HEK293 (cell line): ENCODE measurements around the gene HSPB6.

ENCODE experiments used
- AEBP2 ChIP-seq: fragments of 450-650 bp; formaldehyde crosslinking; IDR thresholded peaks from 2 replicates; pipeline ENCODE4 v1.5.1; 2016; ENCODE audit warnings: missing biosample characterization, missing genetic modification characterization, borderline replicate concordance
- ATF2 ChIP-seq: fragments of 450-650 bp; formaldehyde crosslinking; IDR thresholded peaks from 2 replicates; pipeline ENCODE4 v1.5.1; 2016; ENCODE audit warnings: missing biosample characterization, missing genetic modification characterization, low read depth
- BCL11B ChIP-seq: fragments of 450-650 bp; formaldehyde crosslinking; IDR thresholded peaks from 2 replicates; pipeline ENCODE4 v1.5.1; 2016; ENCODE audit warnings: low read depth, missing biosample characterization, missing genetic modification characterization
- CTCF ChIP-seq: fragments of 450-650 bp; formaldehyde crosslinking; IDR thresholded peaks from 2 replicates; pipeline ENCODE4 v1.5.1; 2016; ENCODE audit warnings: missing biosample characterization, missing genetic modification characterization
- FEZF1 ChIP-seq: fragments of 450-650 bp; formaldehyde crosslinking; IDR thresholded peaks from 2 replicates; pipeline ENCODE4 v1.5.1; 2016; ENCODE audit warnings: missing biosample characterization, missing genetic modification characterization
- GFI1B ChIP-seq: fragments of 450-650 bp; formaldehyde crosslinking; IDR thresholded peaks from 2 replicates; pipeline ENCODE4 v1.5.1; 2016; ENCODE audit warnings: missing biosample characterization, missing genetic modification characterization
- IKZF3 ChIP-seq: fragments of 450-650 bp; IDR thresholded peaks from 2 replicates; pipeline ENCODE4 v1.5.0; 2018; ENCODE audit warnings: missing biosample characterization, mild to moderate bottlenecking, missing genetic modification characterization, moderate library complexity
- INSM2 ChIP-seq: fragments of 450-650 bp; formaldehyde crosslinking; IDR thresholded peaks from 2 replicates; pipeline ENCODE4 v1.5.1; 2016; ENCODE audit warnings: missing biosample characterization, missing genetic modification characterization
- KLF7 ChIP-seq: fragments of 450-650 bp; formaldehyde crosslinking; IDR thresholded peaks from 2 replicates; pipeline ENCODE4 v1.5.1; 2016; ENCODE audit warnings: missing biosample characterization, missing genetic modification characterization, borderline replicate concordance
- KLF8 ChIP-seq: fragments of 450-650 bp; formaldehyde crosslinking; IDR thresholded peaks from 2 replicates; pipeline ENCODE4 v1.5.1; 2016; ENCODE audit warnings: missing biosample characterization, missing genetic modification characterization
- OSR2 ChIP-seq: fragments of 450-650 bp; formaldehyde crosslinking; IDR thresholded peaks from 2 replicates; pipeline ENCODE4 v1.5.1; 2016; ENCODE audit warnings: missing biosample characterization, missing genetic modification characterization
- OVOL3 ChIP-seq: fragments of 450-650 bp; formaldehyde crosslinking; IDR thresholded peaks from 2 replicates; pipeline ENCODE4 v1.5.1; 2016; ENCODE audit warnings: missing biosample characterization, missing genetic modification characterization
- SP2 ChIP-seq: fragments of 450-650 bp; formaldehyde crosslinking; IDR thresholded peaks from 2 replicates; pipeline ENCODE4 v1.5.1; 2016; ENCODE audit warnings: missing biosample characterization, missing genetic modification characterization
- SP3 ChIP-seq: fragments of 450-650 bp; formaldehyde crosslinking; IDR thresholded peaks from 2 replicates; pipeline ENCODE4 v1.5.1; 2016; ENCODE audit warnings: missing biosample characterization, missing genetic modification characterization
- ZBTB6 ChIP-seq: fragments of 450-650 bp; formaldehyde crosslinking; IDR thresholded peaks from 2 replicates; pipeline ENCODE4 v1.5.1; 2017; ENCODE audit warnings: missing biosample characterization, missing genetic modification characterization
- ZNF133 ChIP-seq: fragments of 450-650 bp; formaldehyde crosslinking; IDR thresholded peaks from 2 replicates; pipeline ENCODE4 v1.5.1; 2016; ENCODE audit warnings: missing biosample characterization, missing genetic modification characterization
- ZNF239 ChIP-seq: fragments of 450-650 bp; formaldehyde crosslinking; IDR thresholded peaks from 2 replicates; pipeline ENCODE4 v1.5.1; 2016; ENCODE audit warnings: missing biosample characterization, missing genetic modification characterization
- ZNF394 ChIP-seq: fragments of 450-650 bp; formaldehyde crosslinking; IDR thresholded peaks from 2 replicates; pipeline ENCODE4 v1.5.1; 2016; ENCODE audit warnings: missing biosample characterization, missing genetic modification characterization, mild to moderate bottlenecking, moderate library complexity, borderline replicate concordance
- ZNF560 ChIP-seq: fragments of 450-650 bp; formaldehyde crosslinking; IDR thresholded peaks from 2 replicates; pipeline ENCODE4 v1.5.1; 2017; ENCODE audit warnings: missing biosample characterization, missing genetic modification characterization, borderline replicate concordance
- ZNF571 ChIP-seq: fragments of 450-650 bp; formaldehyde crosslinking; IDR thresholded peaks from 2 replicates; pipeline ENCODE4 v1.5.0; 2017; ENCODE audit warnings: missing biosample characterization, missing genetic modification characterization
- ZNF610 ChIP-seq: fragments of 450-650 bp; formaldehyde crosslinking; IDR thresholded peaks from 2 replicates; pipeline ENCODE4 v1.5.1; 2016; ENCODE audit warnings: missing biosample characterization, missing genetic modification characterization, borderline replicate concordance
- ZNF645 ChIP-seq: fragments of 450-650 bp; formaldehyde crosslinking; IDR thresholded peaks from 2 replicates; pipeline ENCODE4; 2016; ENCODE audit warnings: missing biosample characterization, missing genetic modification characterization
- ZNF658 ChIP-seq: fragments of 450-650 bp; formaldehyde crosslinking; IDR thresholded peaks from 2 replicates; pipeline ENCODE4; 2016; ENCODE audit warnings: missing biosample characterization, missing genetic modification characterization
- ZNF692 ChIP-seq: fragments of 450-650 bp; formaldehyde crosslinking; IDR thresholded peaks from 2 replicates; pipeline ENCODE4 v1.5.1; 2016; ENCODE audit warnings: missing biosample characterization, missing genetic modification characterization
- ZNF704 ChIP-seq: fragments of 450-650 bp; formaldehyde crosslinking; IDR thresholded peaks from 2 replicates; pipeline ENCODE4 v1.5.1; 2016; ENCODE audit warnings: missing biosample characterization, missing genetic modification characterization
- ZSCAN23 ChIP-seq: fragments of 450-650 bp; formaldehyde crosslinking; IDR thresholded peaks from 2 replicates; pipeline ENCODE4 v1.5.1; 2016; ENCODE audit warnings: missing biosample characterization, missing genetic modification characterization
- ZSCAN30 ChIP-seq: fragments of 450-650 bp; IDR thresholded peaks from 2 replicates; pipeline ENCODE4 v1.5.1; 2018; ENCODE audit warnings: missing biosample characterization, mild to moderate bottlenecking, missing genetic modification characterization, moderate library complexity

The HSPB6 gene

GRCh38 chr19:35744430-35745327 lies 12.2 kb downstream of the HSPB6 start (continued):
- TF ChIP-seq ZNF560 (tag by site-specific recombination), result no peak
- TF ChIP-seq CTCF (tag by site-specific recombination), result peak; percentile 94
- TF ChIP-seq ZSCAN30 (tag by site-specific recombination), result peak; percentile 32; the same call in 1 of the 2 replicates
- TF ChIP-seq AEBP2 (tag by site-specific recombination), result no peak
- peak; percentile 57; the same call in 1 of the 2 replicates for TF ChIP-seq ZNF692
- no peak for TF ChIP-seq OSR2 (tag by site-specific recombination)
- TF ChIP-seq ZSCAN23 (tag by site-specific recombination), result no peak; the same call in 1 of the 2 replicates
- no peak for TF ChIP-seq ATF2 (tag by site-specific recombination)
- TF ChIP-seq ZNF658, result no peak
- TF ChIP-seq OVOL3 (tag by site-specific recombination), result no peak
- peak; percentile 98 for TF ChIP-seq SP3 (tag by site-specific recombination)
- TF ChIP-seq GFI1B, result no peak
- TF ChIP-seq INSM2 (tag by site-specific recombination), result 0 out of 2 replicates have a peak, but pooled peaks have one; percentile 65
- TF ChIP-seq ZNF645 (tag by site-specific recombination), result 0 out of 2 replicates have a peak, but pooled peaks have one; percentile 14
- TF ChIP-seq ZNF704 (tag by site-specific recombination), result peak; percentile 83; the same call in 1 of the 2 replicates
- TF ChIP-seq KLF8 (tag by site-specific recombination), result peak; percentile 67
- no peak for TF ChIP-seq ZBTB6 (tag by site-specific recombination)
- peak; percentile 52; the same call in 1 of the 2 replicates for TF ChIP-seq ZNF394 (tag by site-specific recombination)
- TF ChIP-seq IKZF3, result peak; percentile 83
- no peak for TF ChIP-seq ZNF571 (tag by site-specific recombination)
- peak; percentile 73; the same call in 1 of the 2 replicates for TF ChIP-seq BCL11B (tag by site-specific recombination)
- TF ChIP-seq ZNF610 (tag by site-specific recombination), result peak; percentile 49
- TF ChIP-seq ZNF133 (tag by site-specific recombination), result no peak
- TF ChIP-seq ZNF239 (tag by site-specific recombination), result no peak
- peak; percentile 70 for TF ChIP-seq FEZF1 (tag by site-specific recombination)
- TF ChIP-seq SP2 (tag by site-specific recombination), result peak; percentile 99
- TF ChIP-seq KLF7 (tag by site-specific recombination), result no peak
